PFSK-1 (cell line): ENCODE results near the gene SLC13A3.

ENCODE experiments used
- FOXP2 ChIP-seq: optimal IDR thresholded peaks from 2 replicates; pipeline ENCODE3; 2011; ENCODE audit warnings: borderline replicate concordance, control low read depth, inconsistent platforms; ENCODE audit not compliant: insufficient read depth; ENCODE audit errors: extremely low read length, extremely low read depth
- POLR2AphosphoS5 ChIP-seq: IDR thresholded peaks from 2 replicates; pipeline ENCODE4 v1.6.1; 2012; ENCODE audit warnings: low read depth, mild to moderate bottlenecking, control low read depth, low read length, moderate library complexity
- REST ChIP-seq, 2 experiments: IDR thresholded peaks; 2 replicates each; pipeline versions ENCODE4 v1.6.1 to v1.8.0; 2011 to 2012; ENCODE audit warnings: low read depth in 2 of 2, low read length in 2 of 2, control low read depth in 1 of 2, inconsistent platforms in 1 of 2, mild to moderate bottlenecking in 1 of 2, moderate library complexity in 1 of 2; ENCODE audit not compliant: insufficient read depth in 1 of 2
- SIN3A ChIP-seq: IDR thresholded peaks from 2 replicates; pipeline ENCODE4 v1.6.1; 2012; ENCODE audit warnings: mild to moderate bottlenecking, low read length, moderate library complexity, borderline replicate concordance; ENCODE audit not compliant: insufficient read depth
- TAF1 ChIP-seq: IDR thresholded peaks from 2 replicates; pipeline ENCODE4 v1.6.1; 2012; ENCODE audit warnings: low read length, control low read depth, borderline replicate concordance; ENCODE audit not compliant: insufficient read depth

SLC13A3 gene

GRCh38 chr20:46649965-46650542 lies 1.2 kb downstream of the SLC13A3 start:
- TF ChIP-seq FOXP2: no peak
- no peak for TF ChIP-seq REST (IDR thresholded peaks at IDR 0.05; ENCODE audit: insufficient read depth in 1 of 2, low read depth in 2 of 2, low read length in 2 of 2)
- no peak for TF ChIP-seq TAF1
- no peak for TF ChIP-seq SIN3A
- TF ChIP-seq POLR2AphosphoS5: no peak

GRCh38 chr20:46649650-46649949 lies 1.7 kb downstream of the SLC13A3 start:
- no peak for TF ChIP-seq POLR2AphosphoS5

GRCh38 chr20:46648903-46649649 lies 2.2 kb downstream of the SLC13A3 start:
- TF ChIP-seq REST (IDR thresholded peaks at IDR 0.05; ENCODE audit: insufficient read depth in 1 of 2, low read depth in 2 of 2, low read length in 2 of 2): no peak
- no peak for TF ChIP-seq TAF1

- no peak for TF ChIP-seq FOXP2
- no peak for TF ChIP-seq TAF1
- no peak for TF ChIP-seq POLR2AphosphoS5
- no peak for TF ChIP-seq REST (IDR thresholded peaks at IDR 0.05; ENCODE audit: insufficient read depth in 1 of 2, low read depth in 2 of 2, low read length in 2 of 2)
- no peak for TF ChIP-seq SIN3A
Observed at GRCh38 chr20:46647469-46647868, 3.8 kb downstream of the SLC13A3 start.

GRCh38 chr20:46646659-46647380 lies 4.4 kb downstream of the SLC13A3 start:
- TF ChIP-seq FOXP2 (no peak), REST (IDR thresholded peaks at IDR 0.05; ENCODE audit: insufficient read depth in 1 of 2, low read depth in 2 of 2, low read length in 2 of 2) (no peak), SIN3A (no peak), TAF1 (no peak), POLR2AphosphoS5 (no peak)
